COR-L47 (cell line): ENCODE results near the gene MFSD6.
"Not testable (repeated sequence)": the region's sequence is repeated elsewhere in the genome, so short reads cannot be mapped to it uniquely, and the experiment has no call there.

ENCODE experiments used
- DNase-seq: peaks from one replicate; lab custom pipeline; 2025; lab: John Stamatoyannopoulos, UW

The MFSD6 gene

DNA sequence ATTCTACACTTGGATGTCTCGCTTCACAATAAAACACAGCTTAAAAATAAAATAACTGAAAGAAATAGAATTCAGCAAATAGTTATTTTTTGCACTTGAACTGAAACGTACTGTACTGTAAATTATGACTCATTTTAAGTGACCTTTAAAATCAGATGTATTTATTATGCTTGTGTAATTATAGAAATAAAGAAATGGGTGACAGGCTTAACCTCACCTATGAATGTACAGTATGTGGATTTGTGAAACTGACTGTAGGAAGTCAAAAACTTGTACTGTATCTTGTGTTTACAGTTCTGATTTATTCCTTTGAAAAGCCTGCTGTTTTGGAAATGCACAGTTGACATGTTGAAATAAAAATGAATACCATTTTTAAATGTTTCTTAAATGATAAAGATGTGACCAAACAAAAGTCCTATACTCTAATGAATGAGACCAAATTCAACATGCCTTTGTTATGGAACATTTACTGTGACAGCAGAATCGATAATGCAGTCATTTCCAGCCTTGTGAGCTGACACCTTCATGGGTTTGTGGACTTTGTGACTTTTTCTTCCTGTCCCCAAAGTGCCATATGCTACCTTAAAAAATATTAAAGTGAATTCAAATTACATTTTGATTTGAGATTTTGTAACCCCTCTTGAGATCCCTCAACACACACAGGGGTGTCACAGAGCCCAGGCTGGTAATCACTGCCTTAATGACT lies 93.7 kb downstream of the MFSD6 start:
- DNase-seq: no peak

DNA sequence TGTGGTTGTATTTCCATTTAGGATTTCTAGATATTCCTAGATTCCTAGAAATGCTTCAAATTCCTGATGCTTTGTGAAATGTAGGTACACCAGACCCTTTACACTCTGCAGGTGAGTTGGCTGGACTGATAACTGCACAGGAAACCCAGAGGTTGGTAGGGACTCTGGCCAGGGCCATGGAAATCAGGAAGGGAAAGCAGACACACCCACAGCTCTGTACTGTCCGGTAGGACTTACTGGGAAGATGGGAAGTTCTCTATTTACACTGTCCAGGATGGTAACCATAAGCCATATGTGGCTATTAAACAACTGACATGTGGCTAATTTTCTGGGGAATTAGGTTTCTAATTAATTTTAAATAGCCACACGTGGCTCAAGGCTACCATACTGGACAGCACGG lies 94.9 kb downstream of the MFSD6 start:
- no peak for DNase-seq

DNA sequence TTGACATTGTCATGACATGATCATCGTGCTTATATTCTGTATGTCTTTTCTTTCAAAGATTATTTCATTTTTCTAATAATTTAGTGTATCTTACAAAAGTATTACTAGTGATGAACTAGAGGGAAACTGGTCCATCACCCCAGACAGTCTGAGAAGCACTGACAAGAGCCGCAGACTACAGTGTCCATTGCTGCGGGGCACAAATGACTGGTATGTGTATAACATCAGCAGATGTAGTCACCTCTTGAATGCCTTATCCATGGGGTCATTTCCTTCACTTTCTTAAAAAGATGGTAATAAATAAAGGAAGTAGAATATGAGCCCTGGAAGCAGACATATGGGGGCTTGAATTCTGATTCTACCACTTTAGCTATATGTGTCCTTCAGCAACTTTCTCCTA lies 96.8 kb downstream of the MFSD6 start:
- no peak for DNase-seq

DNA sequence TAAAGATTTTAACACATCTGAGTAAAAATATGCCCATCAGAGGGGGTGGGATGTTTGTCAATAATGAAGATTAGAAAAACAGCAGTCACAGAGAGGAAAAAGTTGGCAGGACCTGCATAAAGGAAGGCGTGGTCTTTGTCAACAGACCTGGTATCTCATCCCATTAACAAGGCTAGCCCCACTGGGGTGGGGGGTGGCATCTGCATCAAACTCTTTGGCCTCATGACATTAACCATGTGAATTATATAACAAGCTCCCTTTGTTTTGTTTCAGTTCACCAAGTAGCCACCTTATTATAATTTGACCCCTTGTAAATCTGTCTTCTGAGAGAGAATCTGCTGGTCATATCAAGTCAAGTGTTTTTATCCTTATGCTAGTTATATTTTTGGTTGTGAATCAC lies 97.5 kb downstream of the MFSD6 start:
- DNase-seq: peak; percentile 66

DNA sequence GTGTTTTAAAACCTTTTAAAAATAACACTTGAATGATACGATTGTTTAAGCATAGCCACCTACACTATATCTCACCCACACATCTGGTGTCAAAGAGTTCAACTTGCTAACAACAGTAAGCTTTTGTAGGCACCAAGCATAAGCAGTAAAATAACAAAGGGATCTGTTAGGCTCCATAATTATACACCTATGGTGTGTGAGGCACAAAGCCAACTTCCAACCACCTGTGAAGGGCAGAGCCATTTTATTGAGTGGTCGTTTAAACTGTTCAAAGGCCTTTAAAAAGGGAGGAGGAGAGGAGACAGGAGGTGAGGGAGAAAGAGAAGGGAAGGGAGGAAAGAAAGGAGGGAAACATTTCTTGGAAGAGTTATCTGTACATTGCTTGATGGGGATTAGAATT lies 98.5 kb downstream of the MFSD6 start:
- DNase-seq: peak; percentile 95

DNA sequence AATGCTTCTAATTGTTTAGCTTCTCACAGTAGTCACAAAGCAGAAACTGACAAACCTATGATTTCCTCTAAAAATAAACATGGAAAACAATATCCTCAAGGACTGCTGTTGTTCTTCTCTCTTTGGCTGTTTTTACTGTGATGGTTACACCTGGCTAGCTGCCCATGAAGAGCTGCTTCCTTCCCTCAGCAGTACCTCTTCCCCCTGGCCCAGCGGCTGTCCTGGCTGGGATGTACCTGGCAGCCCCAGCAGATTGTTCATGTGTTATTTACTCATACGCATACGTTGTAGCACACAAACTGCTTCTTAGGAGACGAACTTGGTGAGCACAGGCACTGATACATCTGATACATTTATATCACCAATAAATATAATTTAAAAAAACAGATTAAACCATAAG lies 99.0 kb downstream of the MFSD6 start:
- DNase-seq: peak; percentile 87

DNA sequence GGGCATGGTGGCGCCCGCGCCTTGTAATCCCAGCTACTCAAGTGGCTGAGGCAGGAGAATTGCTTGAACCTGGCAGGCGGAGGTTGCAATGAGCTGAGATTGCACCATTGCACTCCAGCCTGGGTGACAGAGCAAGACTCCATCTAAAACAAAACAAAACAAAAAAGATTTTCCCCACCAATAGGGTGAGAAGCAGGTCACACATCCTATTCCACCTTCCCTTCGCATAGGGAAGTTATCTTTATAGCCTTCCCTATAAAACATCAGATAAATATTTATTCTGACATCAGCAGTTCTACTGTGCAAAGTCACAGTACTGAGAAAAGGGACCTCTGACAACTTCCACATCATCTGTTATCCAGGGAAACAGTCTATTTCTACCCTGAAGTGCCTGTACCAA lies 101.7 kb downstream of the MFSD6 start:
- not testable (repeated sequence) for DNase-seq

DNA sequence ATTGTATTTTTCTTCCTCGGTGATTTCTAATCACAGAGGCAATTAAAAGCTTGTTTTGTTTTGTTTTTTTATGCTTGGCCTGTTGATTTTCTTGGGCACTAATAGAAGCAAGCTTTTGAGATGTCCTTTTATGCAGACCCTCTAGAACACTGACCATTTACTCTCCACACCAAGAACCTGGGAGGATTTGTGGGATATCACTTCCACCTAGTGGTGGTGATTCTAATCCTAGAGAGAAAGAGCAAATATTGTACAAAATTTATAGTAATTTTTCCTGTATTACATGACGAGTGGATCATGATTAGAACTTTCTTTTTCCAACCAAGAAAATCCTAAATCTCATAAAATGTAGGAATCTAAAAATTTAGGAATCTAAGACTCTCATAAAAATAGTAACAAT lies 102.9 kb downstream of the MFSD6 start:
- peak; percentile 70 for DNase-seq

DNA sequence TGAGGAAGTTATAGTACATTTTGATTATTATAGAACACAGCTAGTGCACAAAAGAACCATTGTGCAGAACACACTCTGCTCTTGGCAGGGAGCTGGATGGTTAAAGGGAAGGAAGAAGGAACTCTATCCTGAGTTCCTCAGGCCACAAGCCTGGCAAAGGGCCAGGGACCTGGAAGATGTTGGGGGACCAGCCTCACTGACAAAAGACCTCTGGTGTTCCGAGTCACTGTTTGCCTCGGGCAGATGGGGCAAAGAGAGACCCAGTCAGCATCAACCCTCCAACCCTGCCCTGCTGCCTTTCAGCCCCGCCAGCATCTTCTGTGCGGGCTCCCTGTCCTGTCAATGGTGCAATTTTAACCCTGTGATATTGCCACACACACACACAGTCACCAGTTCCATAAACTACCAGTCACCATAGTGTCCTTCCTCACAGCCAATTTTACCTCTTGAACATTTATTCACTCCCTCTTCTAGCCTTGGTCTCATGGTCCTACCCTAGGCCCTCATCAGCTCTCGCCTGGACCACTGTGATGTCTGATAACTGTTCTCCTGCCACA lies 104.5 kb downstream of the MFSD6 start:
- DNase-seq: no peak

DNA sequence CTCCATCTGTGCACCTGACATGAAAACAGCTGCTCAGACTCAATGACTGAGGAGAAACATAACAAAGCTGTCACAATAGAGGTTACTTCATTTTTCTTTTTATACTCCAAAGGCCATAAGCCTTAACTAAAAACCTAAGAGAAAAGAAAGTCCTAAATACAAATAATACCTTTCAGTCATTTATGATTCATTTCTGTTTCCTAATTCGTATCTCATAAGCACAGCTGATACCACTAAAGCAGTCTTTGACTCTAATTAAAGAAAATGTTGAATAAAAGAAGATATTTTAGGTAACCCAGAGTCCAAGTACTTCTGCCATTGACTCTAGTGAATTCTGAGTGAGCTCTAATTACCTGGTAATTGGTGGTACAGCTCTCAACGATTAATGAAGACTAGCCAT lies 105.7 kb downstream of the MFSD6 start:
- DNase-seq: no peak

DNA sequence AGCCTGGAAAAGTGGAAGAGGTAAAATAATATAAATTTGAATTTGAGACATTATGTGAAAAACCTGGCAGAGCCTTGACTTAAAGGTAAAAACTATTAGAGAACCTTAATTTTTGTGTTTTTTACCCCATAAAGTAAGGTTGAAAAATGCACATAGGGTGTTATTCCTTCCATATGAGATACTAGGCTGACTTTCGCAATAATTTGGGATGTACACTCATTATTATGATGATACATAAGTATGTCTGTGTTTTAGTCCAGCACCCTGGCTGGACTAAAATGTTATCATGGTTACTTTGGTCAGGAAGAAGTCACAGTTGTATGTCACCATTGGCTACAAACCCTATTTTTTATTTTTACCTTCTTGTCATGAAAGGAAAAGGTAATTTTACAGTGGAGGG lies 106.5 kb downstream of the MFSD6 start:
- DNase-seq: no peak

DNA sequence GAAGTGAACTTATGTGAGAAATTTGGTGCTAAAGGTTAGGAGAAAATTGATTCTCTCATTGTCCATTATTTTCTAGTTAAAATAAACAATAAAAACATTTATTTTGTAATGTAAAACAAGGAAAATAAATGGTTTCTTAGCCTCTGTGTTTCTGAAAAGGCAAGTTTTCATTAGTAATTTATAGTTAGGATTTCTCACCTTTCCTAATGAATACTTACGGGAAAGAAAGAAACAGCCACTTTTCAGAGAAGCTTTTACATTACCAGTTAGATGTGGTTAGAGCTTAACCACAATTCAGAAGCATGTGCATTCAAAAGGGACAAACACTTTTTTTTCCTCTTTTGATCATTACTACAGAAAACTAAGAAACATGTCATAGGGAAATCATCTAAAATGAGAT lies 107.5 kb downstream of the MFSD6 start:
- no peak for DNase-seq

DNA sequence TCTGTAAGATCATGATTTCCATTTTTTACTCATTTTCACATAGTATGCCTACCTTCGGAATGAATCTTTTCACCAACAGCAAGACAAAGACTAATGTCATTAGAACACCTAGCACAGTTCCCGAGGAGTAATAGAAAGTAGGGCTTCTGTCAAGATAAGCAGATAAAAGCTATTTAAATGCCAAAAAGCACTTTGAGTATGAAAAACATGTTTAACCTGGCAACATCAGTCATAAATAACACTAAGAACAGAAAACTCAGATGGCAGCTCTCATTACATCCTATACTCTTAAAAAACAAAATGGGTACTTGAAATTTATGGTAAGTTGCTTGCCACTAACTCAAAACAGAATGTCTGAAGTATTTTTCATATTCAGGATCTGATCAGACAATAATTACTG lies 109.3 kb downstream of the MFSD6 start:
- no peak for DNase-seq

DNA sequence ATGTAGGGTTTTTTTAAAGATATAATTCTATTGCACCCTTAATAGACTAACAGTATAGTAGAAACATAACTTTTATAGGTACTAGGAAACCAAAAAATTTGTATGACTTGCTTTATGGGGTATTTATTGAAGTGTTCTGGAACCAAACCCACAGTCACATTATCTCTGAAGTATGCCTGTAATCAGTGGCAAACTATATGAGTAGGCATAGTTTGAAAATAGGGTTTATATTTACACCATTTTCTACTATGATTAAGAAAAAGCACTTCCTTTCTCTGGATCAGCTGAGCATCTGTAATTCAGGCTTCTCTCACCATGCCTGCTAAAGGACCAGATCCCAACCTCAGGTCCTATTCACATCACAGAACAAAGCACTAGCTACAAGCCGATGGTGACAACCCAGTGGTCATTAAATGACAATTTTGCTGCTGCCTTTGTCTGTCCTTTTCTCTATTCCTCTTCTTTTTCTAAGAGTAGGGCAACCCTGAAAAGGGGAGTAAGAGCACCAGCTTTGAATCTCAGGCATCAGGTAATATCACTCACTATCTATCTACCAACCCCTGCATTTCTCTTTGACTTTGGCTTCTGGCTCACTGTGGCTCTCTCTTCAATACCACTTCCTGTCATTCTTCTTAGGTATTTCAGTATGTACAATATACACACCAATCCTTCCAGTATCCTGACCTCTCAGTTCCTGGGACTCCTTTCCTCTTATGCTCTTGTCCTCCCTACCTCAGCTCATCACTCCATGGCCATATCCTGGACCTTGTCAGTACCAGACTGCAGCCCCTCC lies 112.0 kb downstream of the MFSD6 start:
- no peak for DNase-seq

DNA sequence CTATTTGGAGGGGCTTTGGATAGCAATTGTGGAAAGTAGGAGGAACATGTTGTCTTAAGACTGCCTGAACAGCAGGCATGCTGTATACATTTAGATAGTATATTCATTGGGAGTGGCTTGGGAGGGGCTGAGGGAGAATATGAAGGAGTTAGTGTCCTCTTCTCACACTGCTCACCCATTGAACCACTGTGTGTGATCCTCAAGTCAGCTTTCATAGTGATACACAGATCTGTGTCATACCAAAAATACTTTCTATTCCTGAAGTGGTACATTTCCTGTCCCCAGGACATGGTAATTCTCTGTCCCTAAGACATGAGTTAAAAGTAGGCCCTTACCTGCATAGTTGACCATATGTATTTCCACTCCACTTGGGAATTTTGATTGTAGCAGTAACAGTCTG lies 116.8 kb downstream of the MFSD6 start:
- no peak for DNase-seq

DNA sequence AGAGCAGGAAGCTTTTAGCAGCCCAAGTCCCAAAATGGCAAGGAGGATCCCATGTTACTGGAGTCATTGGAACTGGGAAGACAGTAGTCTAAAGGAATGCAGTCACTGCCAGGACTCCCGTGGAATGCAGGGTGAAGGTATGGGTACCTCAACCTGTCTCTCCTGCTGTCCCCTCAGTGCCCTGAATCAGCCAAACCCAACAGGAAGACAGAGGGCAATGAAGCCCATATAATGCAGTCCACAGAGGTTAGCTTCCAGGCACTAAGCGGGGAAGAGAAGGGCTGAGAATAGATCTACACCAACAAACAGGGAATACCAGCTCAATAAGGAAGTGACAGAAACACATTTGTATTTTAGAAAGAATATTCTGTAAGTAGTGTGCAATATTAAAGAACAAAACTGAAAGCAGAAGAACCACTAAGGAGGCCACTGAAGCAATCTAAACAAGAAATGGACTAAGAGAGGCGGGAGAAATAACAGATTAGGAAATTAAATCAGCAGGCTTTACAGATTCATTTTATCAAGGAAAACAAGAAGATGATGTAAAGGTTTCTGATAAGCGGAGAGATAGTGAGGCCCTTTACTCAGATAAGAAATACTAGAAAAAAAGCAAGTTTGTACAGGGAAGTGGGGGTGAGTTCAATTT lies 118.1 kb downstream of the MFSD6 start:
- no peak for DNase-seq

DNA sequence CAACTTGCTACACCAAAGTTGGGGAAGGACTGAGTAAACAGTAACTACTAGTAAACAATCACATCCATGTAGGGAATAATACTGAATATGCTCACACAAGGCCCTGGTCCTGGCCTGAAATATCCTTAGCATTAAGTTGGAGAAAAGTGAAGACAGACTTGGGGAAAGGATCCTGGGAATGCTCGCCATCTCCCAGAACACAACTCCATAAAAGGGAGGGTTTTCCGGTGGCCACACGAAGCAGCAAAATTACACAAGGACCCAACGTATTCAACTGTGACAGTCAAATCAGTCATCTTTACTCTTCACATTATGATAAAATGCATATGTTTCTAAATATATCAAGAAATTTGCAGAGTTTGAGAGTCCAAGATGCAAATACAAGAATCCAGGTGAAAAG lies 119.1 kb downstream of the MFSD6 start:
- no peak for DNase-seq

DNA sequence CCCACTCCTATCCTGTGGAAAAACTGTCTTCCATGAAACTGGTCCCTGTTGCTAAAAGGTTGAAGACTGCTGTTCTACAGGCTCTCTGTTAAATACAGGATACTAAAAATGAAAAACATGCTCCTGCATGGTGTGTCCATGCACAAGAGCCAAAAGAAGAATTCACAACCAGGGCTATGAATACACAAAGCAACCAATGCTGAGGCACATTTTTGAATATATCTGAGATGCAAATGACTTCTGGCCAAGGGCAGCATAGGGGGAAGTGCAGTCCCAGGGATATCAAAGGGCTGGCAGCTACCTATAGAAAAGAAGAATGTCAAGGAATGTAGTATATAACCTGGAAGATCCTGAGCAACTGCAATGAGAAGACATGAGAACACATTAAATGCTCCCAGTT lies 119.8 kb downstream of the MFSD6 start:
- no peak for DNase-seq

DNA sequence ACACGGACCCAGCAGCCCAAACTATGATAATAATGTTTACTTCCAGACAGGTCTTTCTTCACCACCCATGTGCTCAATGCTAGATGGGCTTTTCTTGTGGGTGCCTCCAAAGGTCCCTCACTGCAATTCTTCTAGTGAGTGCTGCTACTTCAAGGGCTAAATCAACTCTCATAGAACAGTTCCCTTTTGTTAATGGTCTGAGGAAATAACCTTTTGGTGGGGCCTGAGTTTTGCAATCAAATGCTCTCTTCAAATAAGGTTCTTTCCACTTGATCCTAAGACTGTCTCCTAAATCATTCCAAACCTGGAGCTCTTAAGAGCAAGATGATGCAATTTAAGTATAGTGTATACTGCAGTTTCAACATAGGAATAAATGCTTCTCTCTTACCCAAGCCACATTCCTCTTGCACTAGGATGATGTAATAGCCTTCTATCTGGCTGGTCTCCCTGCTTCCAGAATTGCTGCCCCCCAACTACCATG lies 120.4 kb downstream of the MFSD6 start:
- DNase-seq: no peak

DNA sequence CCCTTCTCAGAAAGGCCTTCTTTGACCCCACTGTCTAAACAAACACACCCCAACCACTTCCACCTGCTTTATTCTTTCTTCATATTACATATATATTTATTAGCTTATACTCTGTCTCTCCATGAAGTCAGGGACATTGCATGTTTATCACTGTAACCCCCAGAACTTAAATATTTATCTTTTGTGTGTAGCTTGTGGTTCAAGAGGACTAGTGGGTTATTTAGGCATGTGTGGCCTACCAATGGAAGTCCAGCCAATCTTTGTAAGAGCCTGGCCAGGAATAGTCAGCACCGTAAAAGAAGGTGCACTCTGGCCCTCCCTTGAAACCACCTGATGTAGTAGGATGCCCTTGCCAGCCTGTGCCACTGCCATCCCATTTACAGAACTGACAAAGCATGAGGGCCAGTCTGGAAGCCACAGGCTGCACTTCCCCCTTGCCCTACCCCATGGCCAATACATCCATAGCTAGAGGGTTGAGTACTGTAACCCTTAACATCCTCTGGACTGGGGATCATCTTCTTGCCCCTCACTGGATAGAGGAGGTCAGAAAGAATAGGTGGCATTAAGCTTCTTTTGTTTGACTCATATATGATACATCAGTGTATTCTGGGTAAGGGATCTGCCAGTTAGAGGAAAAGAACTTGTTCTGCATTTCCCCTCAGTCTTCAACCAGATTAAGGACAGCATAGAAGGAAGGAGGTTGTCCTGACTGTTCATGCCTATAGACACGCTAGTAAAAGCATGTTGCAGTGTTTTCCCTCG lies 121.5 kb downstream of the MFSD6 start:
- DNase-seq: no peak

DNA sequence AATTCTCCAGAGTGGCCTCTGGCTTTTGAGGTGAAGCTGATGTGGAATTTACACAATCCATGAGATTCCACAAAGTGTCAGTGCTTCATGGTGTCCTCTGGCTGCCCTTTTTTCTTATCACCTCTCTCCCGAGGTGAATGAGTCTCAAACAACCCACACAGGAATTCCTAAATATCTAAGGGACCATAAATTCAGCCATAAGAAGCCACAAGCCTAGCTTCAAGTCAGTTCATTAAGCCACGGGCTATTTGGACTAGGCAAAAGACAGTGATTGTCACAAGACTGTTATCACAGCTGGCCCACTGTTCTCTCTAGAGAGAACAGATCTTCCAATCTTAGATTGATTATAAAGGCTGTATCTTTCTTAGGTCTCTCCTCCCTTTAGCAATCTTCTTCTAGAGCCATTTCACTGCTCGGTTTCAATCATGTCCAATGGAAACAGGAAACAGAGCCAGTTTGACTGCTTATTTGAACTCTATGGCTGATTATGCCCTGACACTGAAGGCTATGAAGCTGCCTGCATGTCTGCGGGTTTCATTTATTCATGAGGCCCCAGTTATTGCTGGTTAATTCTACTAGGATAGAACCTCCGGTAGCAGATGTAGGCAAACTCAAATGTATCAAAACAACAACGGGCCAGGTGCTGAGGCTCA lies 122.2 kb downstream of the MFSD6 start:
- no peak for DNase-seq

DNA sequence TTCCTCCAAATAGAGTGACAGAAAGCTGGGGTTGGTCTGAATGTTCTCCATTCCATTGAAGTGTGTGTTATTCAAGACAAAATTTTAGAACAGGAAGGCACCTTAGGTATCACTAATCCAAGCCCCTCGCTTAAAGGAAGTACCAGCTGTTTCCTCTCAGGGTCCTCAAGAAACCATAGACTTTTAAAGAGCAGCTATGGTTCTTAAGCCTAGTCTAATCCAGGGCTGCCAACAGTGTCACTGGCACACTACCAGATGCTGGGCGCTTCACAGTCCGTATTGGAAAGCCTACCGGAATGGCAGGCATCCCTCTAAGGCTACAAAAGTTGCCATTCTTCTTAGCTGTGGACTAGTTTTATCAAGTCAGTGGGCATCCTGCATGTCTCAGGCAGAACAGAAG lies 124.4 kb downstream of the MFSD6 start:
- DNase-seq: no peak
